ENCODE measurements around the gene BABAM1. TPM values are rescaled to one million over a fixed set of nuclear protein-coding genes. Genes with fewer than 3 reads are reported as not detected.

BABAM1 gene
- total RNA-seq, 3 donors from 2014 or later (not counting 1 experiment from before 2014, with no cell fraction given): 106 to 127 (median 106) TPM

GRCh38 chr19:17314007-17314593 lies 46.9 kb downstream of the BABAM1 start:
- peaks cover 24% of the 10 kb centered on the region for H3K36me3 ChIP-seq (ENCODE audit: control insufficient read depth, insufficient read depth, low read length)
- TF ChIP-seq, protein P1, sequence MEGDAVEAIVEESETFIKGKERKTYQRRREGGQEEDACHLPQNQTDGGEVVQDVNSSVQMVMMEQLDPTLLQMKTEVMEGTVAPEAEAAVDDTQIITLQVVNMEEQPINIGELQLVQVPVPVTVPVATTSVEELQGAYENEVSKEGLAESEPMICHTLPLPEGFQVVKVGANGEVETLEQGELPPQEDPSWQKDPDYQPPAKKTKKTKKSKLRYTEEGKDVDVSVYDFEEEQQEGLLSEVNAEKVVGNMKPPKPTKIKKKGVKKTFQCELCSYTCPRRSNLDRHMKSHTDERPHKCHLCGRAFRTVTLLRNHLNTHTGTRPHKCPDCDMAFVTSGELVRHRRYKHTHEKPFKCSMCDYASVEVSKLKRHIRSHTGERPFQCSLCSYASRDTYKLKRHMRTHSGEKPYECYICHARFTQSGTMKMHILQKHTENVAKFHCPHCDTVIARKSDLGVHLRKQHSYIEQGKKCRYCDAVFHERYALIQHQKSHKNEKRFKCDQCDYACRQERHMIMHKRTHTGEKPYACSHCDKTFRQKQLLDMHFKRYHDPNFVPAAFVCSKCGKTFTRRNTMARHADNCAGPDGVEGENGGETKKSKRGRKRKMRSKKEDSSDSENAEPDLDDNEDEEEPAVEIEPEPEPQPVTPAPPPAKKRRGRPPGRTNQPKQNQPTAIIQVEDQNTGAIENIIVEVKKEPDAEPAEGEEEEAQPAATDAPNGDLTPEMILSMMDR (IDR thresholded peaks at IDR 0.05): no peak
- H3K4me3 ChIP-seq (ENCODE audit: low read length): no peak overlapping the region
- no peaks in the 10 kb centered on the region for H3K27me3 Mint-ChIP-seq (ENCODE audit: low read depth in 2 of 2)
- ATAC-seq (no peak), DNase-seq (no peak)
- WGBS (ENCODE audit: insufficient coverage): 97% methylated on average over 19 of the region's 19 CpGs
- H3K36me3 Mint-ChIP-seq: no peaks in the 10 kb centered on the region
- no peaks in the 10 kb centered on the region for H3K9me3 Mint-ChIP-seq
- H3K4me1 ChIP-seq (ENCODE audit: control insufficient read depth, insufficient read depth, low read length): peaks cover 13% of the 10 kb centered on the region
- H3K9me3 ChIP-seq (ENCODE audit: control insufficient read depth, insufficient read depth, low read length): no peaks in the 10 kb centered on the region
- intact Hi-C loops (cut with micrococcal nuclease): no loop called here
- H3K4me1 Mint-ChIP-seq: peaks cover 17 to 28% of the 10 kb centered on the region in 2 donors
- H3K27me3 ChIP-seq (ENCODE audit: control insufficient read depth, insufficient read depth, low read length): no peaks in the 10 kb centered on the region
- no peak overlapping the region for H3K27ac Mint-ChIP-seq
- H3K4me3 Mint-ChIP-seq: no peak overlapping the region
- no peak overlapping the region for H3K27ac ChIP-seq (ENCODE audit: low read length)

GRCh38 chr19:17318966-17319365 lies 51.7 kb downstream of the BABAM1 start:
- H3K4me1 ChIP-seq (ENCODE audit: control insufficient read depth, insufficient read depth, low read length): peaks cover 2% of the 10 kb centered on the region
- Mint-ChIP-seq H3K27me3 (ENCODE audit: low read depth in 2 of 2) (no peaks in the 10 kb centered on the region), H3K4me1 (no peaks in the 10 kb centered on the region), H3K9me3 (no peaks in the 10 kb centered on the region), H3K36me3 (no peaks in the 10 kb centered on the region), H3K4me3 (no peak overlapping the region), H3K27ac (no peak overlapping the region)
- H3K27me3 ChIP-seq (ENCODE audit: control insufficient read depth, insufficient read depth, low read length): no peaks in the 10 kb centered on the region
- intact Hi-C loops (cut with micrococcal nuclease): no loop called here
- TF ChIP-seq, protein P1 (IDR thresholded peaks at IDR 0.05): no peak
- H3K4me3 ChIP-seq (ENCODE audit: low read length): no peak overlapping the region
- DNase-seq (no peak), ATAC-seq (no peak)
- H3K9me3 ChIP-seq (ENCODE audit: control insufficient read depth, insufficient read depth, low read length): no peaks in the 10 kb centered on the region
- no peak overlapping the region for H3K27ac ChIP-seq (ENCODE audit: low read length)
- H3K36me3 ChIP-seq (ENCODE audit: control insufficient read depth, insufficient read depth, low read length): peaks cover 41% of the 10 kb centered on the region
- WGBS (ENCODE audit: insufficient coverage): 70% methylated on average over 6 of the region's 6 CpGs

DNA sequence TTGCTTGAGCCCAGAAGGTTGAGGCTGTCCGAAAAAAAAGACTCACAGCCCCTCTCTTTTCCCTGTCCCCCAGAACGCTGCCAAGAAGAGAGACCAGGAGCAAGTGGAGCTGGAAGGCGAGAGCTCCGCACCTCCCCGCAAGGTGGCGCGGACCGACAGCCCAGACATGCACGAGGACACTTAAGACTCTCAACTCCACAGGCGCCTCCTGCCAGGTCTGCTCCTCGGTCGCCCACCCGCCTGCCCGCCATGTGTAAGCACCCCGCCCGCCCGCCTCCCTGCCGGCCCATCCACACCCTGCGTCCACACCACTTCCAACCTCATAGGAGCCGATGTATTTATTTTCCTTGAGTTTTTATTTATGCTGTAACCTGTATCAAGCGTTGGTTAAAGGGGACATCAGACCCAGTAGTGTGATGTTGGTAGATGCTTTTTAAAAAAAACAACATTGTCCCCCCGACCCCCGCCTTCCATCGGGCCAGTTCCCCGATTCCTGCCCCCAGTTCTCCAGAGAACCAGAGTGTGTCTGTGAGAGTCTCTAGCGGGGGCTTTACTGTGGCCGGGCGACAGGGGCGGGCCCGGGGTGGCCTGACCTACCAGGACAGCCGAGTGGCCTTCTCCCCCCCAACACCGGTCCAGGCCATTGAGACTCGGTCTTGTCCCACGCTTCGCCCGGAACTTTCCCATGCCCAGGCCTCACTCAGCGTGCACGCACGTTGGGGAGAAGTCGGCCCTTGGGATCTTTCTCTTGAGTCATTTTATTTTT lies 52.4 kb downstream of the BABAM1 start:
- no peak for ATAC-seq
- Mint-ChIP-seq H3K9me3 (no peaks in the 10 kb centered on the region), H3K36me3 (no peaks in the 10 kb centered on the region), H3K27ac (no peak overlapping the region), H3K4me1 (no peaks in the 10 kb centered on the region), H3K27me3 (ENCODE audit: low read depth in 2 of 2) (no peaks in the 10 kb centered on the region), H3K4me3 (no peak overlapping the region)
- Histone ChIP-seq H3K27ac (ENCODE audit: low read length) (no peak overlapping the region), H3K4me3 (ENCODE audit: low read length) (no peak overlapping the region), H3K27me3 (ENCODE audit: control insufficient read depth, insufficient read depth, low read length) (no peaks in the 10 kb centered on the region), H3K4me1 (ENCODE audit: control insufficient read depth, insufficient read depth, low read length) (peaks cover 2% of the 10 kb centered on the region), H3K9me3 (ENCODE audit: control insufficient read depth, insufficient read depth, low read length) (no peaks in the 10 kb centered on the region), H3K36me3 (ENCODE audit: control insufficient read depth, insufficient read depth, low read length) (peaks cover 34% of the 10 kb centered on the region)
- TF ChIP-seq, protein P1 (IDR thresholded peaks at IDR 0.05): no peak
- intact Hi-C loops (cut with micrococcal nuclease): no loop called here
- DNase-seq: no peak
- WGBS (ENCODE audit: insufficient coverage): 95% methylated on average over 39 of the region's 40 CpGs
